ENCODE measurements around the gene CCR5.

GRCh38 chr3:46344476-46344875, 26.3 kb upstream of the CCR5 start:
- TF ChIP-seq CTCF (IDR thresholded peaks at IDR 0.05), result no peak
- no peak for TF ChIP-seq EZH2phosphoT487 (IDR thresholded peaks at IDR 0.05)
